HG02981 (cell line): ENCODE results near the gene ADAM33.

ENCODE experiments used
- ATAC-seq: cut with Tn5 transposase; IDR thresholded peaks from one replicate; pipeline ENCODE4 v1.9.1; 2021; ENCODE audit warnings: mild to moderate bottlenecking, moderate library complexity; ENCODE audit not compliant: unreplicated experiment

The ADAM33 gene

GRCh38 chr20:3670945-3671344, 10.9 kb downstream of the ADAM33 start:
- ATAC-seq, result no peak

- no peak for ATAC-seq
These were observed 11.3 kb downstream of the ADAM33 start for GRCh38 chr20:3670511-3670910.

GRCh38 chr20:3669710-3670367, 12.0 kb downstream of the ADAM33 start:
- no peak for ATAC-seq

- no peak for ATAC-seq
These were observed 14.3 kb downstream of the ADAM33 start for GRCh38 chr20:3667434-3668037.

GRCh38 chr20:3663858-3664257, 18.0 kb downstream of the ADAM33 start:
- ATAC-seq, result no peak

GRCh38 chr20:3663031-3663701, 18.6 kb downstream of the ADAM33 start, which contains the start of gene GFRA4:
Gene GFRA4, minus strand, starts transcription at chr20:3663399. Its CDS starts 0 bp downstream, at chr20:3663399.
- no peak for ATAC-seq

GRCh38 chr20:3661814-3662665, 19.8 kb downstream of the ADAM33 start:
- ATAC-seq, result no peak

- no peak for ATAC-seq
These were observed 20.6 kb downstream of the ADAM33 start for GRCh38 chr20:3661060-3661813.

GRCh38 chr20:3660262-3661059, 21.3 kb downstream of the ADAM33 start:
- no peak for ATAC-seq

GRCh38 chr20:3659492-3660261, 22.1 kb downstream of the ADAM33 start:
- ATAC-seq, result no peak

- ATAC-seq, result peak; percentile 89
These were observed 22.9 kb downstream of the ADAM33 start for GRCh38 chr20:3658716-3659491.

- ATAC-seq, result no peak
These were observed 23.6 kb downstream of the ADAM33 start for GRCh38 chr20:3658019-3658715.

- ATAC-seq, result no peak
These were observed 26.7 kb downstream of the ADAM33 start for GRCh38 chr20:3655131-3655405.

- no peak for ATAC-seq
These were observed 27.3 kb downstream of the ADAM33 start for GRCh38 chr20:3654326-3655130.

GRCh38 chr20:3653921-3654320, 27.9 kb downstream of the ADAM33 start:
- no peak for ATAC-seq

GRCh38 chr20:3652676-3653596, 28.9 kb downstream of the ADAM33 start:
- no peak for ATAC-seq
